Measurements from ENCODE around the gene PDLIM3.

The PDLIM3 gene

GRCh38 chr4:185541251-185541727 lies 6.0 kb upstream of the PDLIM3 start:
- Histone ChIP-seq H3K9me3 (ENCODE audit: insufficient read depth, low read length) (no peaks in the 10 kb centered on the region), H3K4me2 (ENCODE audit: low read depth, low read length, poor library complexity, severe bottlenecking) (no peak overlapping the region), H3K27me3 (ENCODE audit: low read length) (no peaks in the 10 kb centered on the region), H3K27ac (ENCODE audit: low read depth, low read length) (no peak overlapping the region), H3K79me2 (ENCODE audit: insufficient read depth, low read length) (no peaks in the 10 kb centered on the region), H2AFZ (ENCODE audit: low read depth, low read length, severe bottlenecking) (no peak overlapping the region), H3K36me3 (ENCODE audit: low read length) (no peaks in the 10 kb centered on the region), H3K9me2 (replicated peaks; ENCODE audit: insufficient read depth, low read length) (no peaks in the 10 kb centered on the region), H4K20me1 (ENCODE audit: low read depth, low read length) (no peaks in the 10 kb centered on the region), H3K9ac (ENCODE audit: low read length) (no peak overlapping the region), H3F3A (ENCODE audit: insufficient read depth) (no peaks in the 10 kb centered on the region), H3K4me3 (ENCODE audit: insufficient read depth, low read length, poor library complexity, severe bottlenecking) (no peak overlapping the region)
- no peak for TF ChIP-seq CTCF (IDR thresholded peaks at IDR 0.05; ENCODE audit: insufficient read depth, low read length, poor library complexity, severe bottlenecking)
- no peak for TF ChIP-seq EZH2phosphoT487 (conservative IDR thresholded peaks at IDR 0.05; ENCODE audit: low read length)

- Histone ChIP-seq H4K20me1 (ENCODE audit: low read depth, low read length) (no peaks in the 10 kb centered on the region), H2AFZ (ENCODE audit: low read depth, low read length, severe bottlenecking) (no peak overlapping the region), H3K36me3 (ENCODE audit: low read length) (no peaks in the 10 kb centered on the region), H3K27ac (ENCODE audit: low read depth, low read length) (no peak overlapping the region), H3K27me3 (ENCODE audit: low read length) (no peaks in the 10 kb centered on the region), H3K79me2 (ENCODE audit: insufficient read depth, low read length) (no peaks in the 10 kb centered on the region), H3F3A (ENCODE audit: insufficient read depth) (no peaks in the 10 kb centered on the region), H3K9me3 (ENCODE audit: insufficient read depth, low read length) (no peaks in the 10 kb centered on the region), H3K9ac (ENCODE audit: low read length) (no peak overlapping the region), H3K4me3 (ENCODE audit: insufficient read depth, low read length, poor library complexity, severe bottlenecking) (no peak overlapping the region), H3K9me2 (replicated peaks; ENCODE audit: insufficient read depth, low read length) (no peaks in the 10 kb centered on the region), H3K4me2 (ENCODE audit: low read depth, low read length, poor library complexity, severe bottlenecking) (no peak overlapping the region)
- TF ChIP-seq CTCF (IDR thresholded peaks at IDR 0.05; ENCODE audit: insufficient read depth, low read length, poor library complexity, severe bottlenecking) (no peak), EZH2phosphoT487 (conservative IDR thresholded peaks at IDR 0.05; ENCODE audit: low read length) (no peak)
These were observed 5.3 kb upstream of the PDLIM3 start for GRCh38 chr4:185540487-185541120.

GRCh38 chr4:185540040-185540439 lies 4.7 kb upstream of the PDLIM3 start:
- Histone ChIP-seq H4K20me1 (ENCODE audit: low read depth, low read length) (no peaks in the 10 kb centered on the region), H3K36me3 (ENCODE audit: low read length) (no peaks in the 10 kb centered on the region), H3K4me2 (ENCODE audit: low read depth, low read length, poor library complexity, severe bottlenecking) (no peak overlapping the region), H3K9me2 (replicated peaks; ENCODE audit: insufficient read depth, low read length) (no peaks in the 10 kb centered on the region), H3K9me3 (ENCODE audit: insufficient read depth, low read length) (no peaks in the 10 kb centered on the region), H3K27me3 (ENCODE audit: low read length) (no peaks in the 10 kb centered on the region), H3K4me3 (ENCODE audit: insufficient read depth, low read length, poor library complexity, severe bottlenecking) (no peak overlapping the region), H2AFZ (ENCODE audit: low read depth, low read length, severe bottlenecking) (no peak overlapping the region), H3K27ac (ENCODE audit: low read depth, low read length) (no peak overlapping the region), H3K9ac (ENCODE audit: low read length) (no peak overlapping the region), H3F3A (ENCODE audit: insufficient read depth) (no peaks in the 10 kb centered on the region), H3K79me2 (ENCODE audit: insufficient read depth, low read length) (no peaks in the 10 kb centered on the region)
- TF ChIP-seq EZH2phosphoT487 (conservative IDR thresholded peaks at IDR 0.05; ENCODE audit: low read length): no peak

- no peaks in the 10 kb centered on the region for H3K9me2 ChIP-seq (replicated peaks; ENCODE audit: insufficient read depth, low read length)
- no peaks in the 10 kb centered on the region for H3K27me3 ChIP-seq (ENCODE audit: low read length)
- H3K27ac ChIP-seq (ENCODE audit: low read depth, low read length): no peak overlapping the region
- H3K4me3 ChIP-seq (ENCODE audit: insufficient read depth, low read length, poor library complexity, severe bottlenecking): no peak overlapping the region
- no peaks in the 10 kb centered on the region for H3K9me3 ChIP-seq (ENCODE audit: insufficient read depth, low read length)
- no peak overlapping the region for H3K4me2 ChIP-seq (ENCODE audit: low read depth, low read length, poor library complexity, severe bottlenecking)
- H4K20me1 ChIP-seq (ENCODE audit: low read depth, low read length): no peaks in the 10 kb centered on the region
- H3K36me3 ChIP-seq (ENCODE audit: low read length): no peaks in the 10 kb centered on the region
- TF ChIP-seq EZH2phosphoT487 (conservative IDR thresholded peaks at IDR 0.05; ENCODE audit: low read length) (no peak), CTCF (IDR thresholded peaks at IDR 0.05; ENCODE audit: insufficient read depth, low read length, poor library complexity, severe bottlenecking) (no peak)
- no peak overlapping the region for H2AFZ ChIP-seq (ENCODE audit: low read depth, low read length, severe bottlenecking)
- no peaks in the 10 kb centered on the region for H3F3A ChIP-seq (ENCODE audit: insufficient read depth)
- H3K9ac ChIP-seq (ENCODE audit: low read length): no peak overlapping the region
- no peaks in the 10 kb centered on the region for H3K79me2 ChIP-seq (ENCODE audit: insufficient read depth, low read length)
These were observed 3.5 kb upstream of the PDLIM3 start for GRCh38 chr4:185538806-185539205.
